SK-N-SH (cell line): ENCODE data around the gene ERC2.

Experiments used
- CTCF ChIP-seq: fragments of 200-600 bp; sonication (generic); IDR thresholded peaks from 2 replicates; pipeline ENCODE4 v1.6.1; 2017; ENCODE audit warnings: antibody characterized with exemption, mild to moderate bottlenecking, moderate library complexity
- ELF1 ChIP-seq: IDR thresholded peaks from 2 replicates; pipeline ENCODE4 v1.4.0; 2012
- EP300 ChIP-seq, 2 experiments: IDR thresholded peaks; 2 replicates each; pipeline versions ENCODE4 v1.4.0 to v1.6.1; 2012; ENCODE audit warnings: borderline replicate concordance in 1 of 2, low read depth in 1 of 2, low read length in 1 of 2
- EZH2phosphoT487 ChIP-seq: fragments of 200-600 bp; sonication (generic); IDR thresholded peaks from 2 replicates; pipeline ENCODE4 v1.6.1; 2017; ENCODE audit warnings: low read depth, mixed run types, mild to moderate bottlenecking, antibody characterized with exemption, moderate library complexity, borderline replicate concordance
- FOXM1 ChIP-seq: IDR thresholded peaks from 2 replicates; pipeline ENCODE4 v1.4.0; 2012; ENCODE audit warnings: low read depth, mild to moderate bottlenecking
- JUND ChIP-seq: IDR thresholded peaks from 2 replicates; pipeline ENCODE4 v1.4.0; 2012
- NFIC ChIP-seq: IDR thresholded peaks from 2 replicates; pipeline ENCODE4 v1.4.0; 2012; ENCODE audit warnings: borderline replicate concordance
- POLR2AphosphoS5 ChIP-seq: IDR thresholded peaks from 2 replicates; pipeline ENCODE4 v1.6.1; 2012; ENCODE audit warnings: low read depth, low read length
- RXRA ChIP-seq: IDR thresholded peaks from 2 replicates; pipeline ENCODE4 v1.4.0; 2012; ENCODE audit warnings: low read depth, mild to moderate bottlenecking, borderline replicate concordance
- TAF1 ChIP-seq: IDR thresholded peaks from 2 replicates; pipeline ENCODE4 v1.6.1; 2012; ENCODE audit warnings: low read depth, mild to moderate bottlenecking, low read length, moderate library complexity, borderline replicate concordance

DNA sequence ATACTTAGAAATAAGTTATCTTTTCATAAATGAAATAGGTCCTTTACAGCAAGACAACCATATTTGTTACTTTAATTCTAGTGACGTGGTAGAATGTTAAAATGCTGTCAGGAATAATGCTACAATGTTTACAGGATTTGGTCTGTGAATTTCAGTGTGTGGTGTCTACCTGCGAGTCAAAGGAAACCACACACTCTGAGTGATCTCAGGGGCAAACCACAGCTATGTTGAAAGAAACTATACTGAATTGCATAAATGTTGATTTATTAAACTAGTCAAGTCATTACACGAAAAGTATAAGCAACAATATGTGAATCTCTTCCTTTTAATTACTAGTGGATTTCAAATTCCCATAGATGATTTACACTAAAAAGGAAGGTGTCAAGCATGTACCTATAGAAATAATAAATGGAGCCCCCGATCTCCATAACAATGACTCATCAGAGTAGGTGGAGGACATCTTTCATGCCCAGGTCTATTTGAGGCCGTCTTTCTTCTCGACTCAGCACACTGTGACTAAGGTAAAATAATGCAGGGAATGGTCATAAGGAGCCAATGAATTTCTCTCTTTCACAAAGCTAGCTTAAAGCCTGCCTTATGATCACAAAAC, 463.0 kb downstream of the ERC2 start:
- no peak for TF ChIP-seq FOXM1
- no peak for TF ChIP-seq EZH2phosphoT487
- no peak for TF ChIP-seq CTCF
- TF ChIP-seq JUND = no peak
- TF ChIP-seq ELF1 = no peak
- TF ChIP-seq NFIC = no peak
- TF ChIP-seq POLR2AphosphoS5 = no peak
- no peak for TF ChIP-seq RXRA
- TF ChIP-seq EP300 (IDR thresholded peaks at IDR 0.05; ENCODE audit: borderline replicate concordance in 1 of 2, low read depth in 1 of 2, low read length in 1 of 2) = no peak
- TF ChIP-seq TAF1 = no peak
